GM10248 (cell line): ENCODE measurements around the gene TRNP1.

ENCODE experiments used
- CTCF ChIA-PET: fragments of 300-600 bp; sonication (Branson Sonifier 250); formaldehyde crosslinking; extraction: SDS; loops from one replicate; lab custom pipeline; 2021; ENCODE audit warnings: antibody characterized with exemption; lab: Yijun Ruan, JAX
- POLR2A ChIA-PET: fragments of 350-650 bp; sonication (Branson Sonifier 250); formaldehyde crosslinking; extraction: SDS; loops from one replicate; lab custom pipeline; 2020; ENCODE audit warnings: antibody characterized with exemption; lab: Yijun Ruan, JAX
- DNase-seq: peaks from one replicate; pipeline ENCODE4 v3.0.0; 2012; ENCODE audit errors: extremely low spot score
- TF ChIP-seq, protein P1 (sequence below): IDR thresholded peaks from 2 replicates; pipeline ENCODE4 v1.5.1; 2012; ENCODE audit warnings: mild to moderate bottlenecking, low read depth; ENCODE audit errors: extremely low read depth, missing control alignments, control extremely low read depth

The TRNP1 gene

DNA sequence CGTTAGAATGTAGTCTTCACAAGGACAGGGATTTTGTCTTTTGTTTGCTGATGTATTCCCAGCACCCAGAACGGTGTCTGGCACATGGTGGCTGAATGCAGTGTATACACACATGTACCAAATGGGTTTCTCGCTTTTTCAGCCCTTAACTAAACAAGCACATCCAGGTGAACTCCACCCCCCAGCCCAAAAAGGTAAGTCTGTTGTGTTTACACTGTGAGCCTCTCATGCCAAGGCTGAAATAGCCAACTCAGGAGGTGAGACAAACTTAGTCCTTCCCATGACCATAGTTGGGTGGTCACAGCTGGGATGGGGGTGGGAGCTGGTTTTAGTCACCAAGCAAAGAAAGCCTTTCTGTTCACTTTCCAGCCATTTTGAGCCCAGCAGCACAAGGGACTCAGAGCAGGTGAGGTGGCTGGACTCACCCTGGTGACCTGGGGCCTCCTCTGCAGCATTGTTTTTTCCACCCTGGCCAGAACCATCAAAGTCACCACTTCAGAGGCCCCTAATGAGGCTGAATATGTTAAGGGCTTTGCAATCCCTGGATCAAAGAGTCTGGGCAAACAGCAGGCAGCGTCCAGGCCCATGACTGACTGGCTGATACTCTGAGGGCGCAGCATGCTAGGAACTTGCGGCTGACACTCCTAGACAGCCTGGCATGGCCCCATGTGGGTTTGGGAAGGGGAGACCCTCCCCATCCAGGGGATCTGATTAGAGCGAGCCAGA lies 10.4 kb downstream of the TRNP1 start:
- no peak for DNase-seq
- ChIA-PET POLR2A (no interaction called here), CTCF (interaction anchor here (0.9 to 1.5 kb wide), 2 partner anchors 10 to 40 kb away, joined by 3 to 5 read pairs; partner anchors contain the start of gene TRNP1)
- TF ChIP-seq, protein P1, sequence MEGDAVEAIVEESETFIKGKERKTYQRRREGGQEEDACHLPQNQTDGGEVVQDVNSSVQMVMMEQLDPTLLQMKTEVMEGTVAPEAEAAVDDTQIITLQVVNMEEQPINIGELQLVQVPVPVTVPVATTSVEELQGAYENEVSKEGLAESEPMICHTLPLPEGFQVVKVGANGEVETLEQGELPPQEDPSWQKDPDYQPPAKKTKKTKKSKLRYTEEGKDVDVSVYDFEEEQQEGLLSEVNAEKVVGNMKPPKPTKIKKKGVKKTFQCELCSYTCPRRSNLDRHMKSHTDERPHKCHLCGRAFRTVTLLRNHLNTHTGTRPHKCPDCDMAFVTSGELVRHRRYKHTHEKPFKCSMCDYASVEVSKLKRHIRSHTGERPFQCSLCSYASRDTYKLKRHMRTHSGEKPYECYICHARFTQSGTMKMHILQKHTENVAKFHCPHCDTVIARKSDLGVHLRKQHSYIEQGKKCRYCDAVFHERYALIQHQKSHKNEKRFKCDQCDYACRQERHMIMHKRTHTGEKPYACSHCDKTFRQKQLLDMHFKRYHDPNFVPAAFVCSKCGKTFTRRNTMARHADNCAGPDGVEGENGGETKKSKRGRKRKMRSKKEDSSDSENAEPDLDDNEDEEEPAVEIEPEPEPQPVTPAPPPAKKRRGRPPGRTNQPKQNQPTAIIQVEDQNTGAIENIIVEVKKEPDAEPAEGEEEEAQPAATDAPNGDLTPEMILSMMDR, result no peak

DNA sequence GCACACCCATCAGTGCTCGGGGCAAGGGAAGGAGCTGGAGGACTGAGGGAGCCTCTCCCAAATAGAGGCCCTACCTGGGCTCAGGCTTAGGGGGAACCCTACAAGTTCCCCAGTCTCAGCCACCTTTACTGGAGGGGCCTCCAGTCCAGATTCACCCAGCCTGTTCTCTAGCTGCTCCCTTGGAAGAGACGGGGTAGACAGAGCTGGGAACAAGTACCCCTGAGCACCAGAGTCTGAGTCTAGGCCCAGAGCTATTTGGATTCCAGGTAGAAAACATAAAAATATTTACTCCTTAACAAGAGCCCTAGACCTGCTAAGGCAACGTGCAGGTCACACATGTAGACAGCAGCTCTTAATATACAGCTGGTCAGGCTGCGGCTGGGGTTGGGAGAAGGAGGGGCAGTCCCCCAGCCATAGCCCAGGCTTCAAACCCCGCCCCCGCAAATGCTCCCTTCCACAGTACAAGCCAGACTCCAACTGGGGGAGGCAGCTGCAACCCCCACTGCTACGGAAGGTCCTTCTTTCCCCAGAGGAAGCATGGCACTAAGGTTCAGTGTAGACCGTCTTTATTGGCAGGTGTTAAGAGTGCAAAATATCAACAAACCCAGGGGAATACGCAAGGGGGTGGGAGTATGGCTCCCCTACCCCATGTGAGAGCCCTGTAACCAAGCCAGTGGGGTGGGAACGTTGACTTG lies 11.1 kb downstream of the TRNP1 start:
- ChIA-PET CTCF (interaction anchor here (0.9 to 1.5 kb wide), 3 partner anchors 10 to 39 kb away, joined by 3 to 5 read pairs (median 3); partner anchors contain the start of gene TRNP1), POLR2A (no interaction called here)
- TF ChIP-seq, protein P1, result no peak
- DNase-seq, result no peak

DNA sequence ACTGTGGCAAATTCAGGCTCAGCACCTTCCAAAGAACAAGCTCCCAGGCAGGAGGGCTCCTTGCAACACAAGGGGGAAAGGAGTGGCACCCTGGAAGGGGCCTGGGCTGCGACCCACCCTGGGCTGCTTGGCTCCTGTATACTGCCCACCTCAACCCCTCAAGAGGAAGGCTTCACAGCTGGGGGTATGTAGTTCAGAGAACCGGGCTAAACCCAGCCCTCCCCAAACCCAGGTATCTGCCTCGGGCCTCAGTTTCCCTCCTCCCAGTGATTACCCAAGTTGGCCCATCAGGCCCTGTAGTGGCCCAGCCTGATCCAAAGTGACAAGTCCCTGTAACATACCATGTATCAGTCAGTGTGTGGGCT lies 11.7 kb downstream of the TRNP1 start:
- ChIA-PET CTCF (interaction anchor here (0.9 to 1.5 kb wide), 3 partner anchors 11 to 39 kb away, joined by 3 to 5 read pairs (median 3); partner anchors contain the start of gene TRNP1), POLR2A (no interaction called here)
- TF ChIP-seq, protein P1, result no peak
- DNase-seq, result no peak

DNA sequence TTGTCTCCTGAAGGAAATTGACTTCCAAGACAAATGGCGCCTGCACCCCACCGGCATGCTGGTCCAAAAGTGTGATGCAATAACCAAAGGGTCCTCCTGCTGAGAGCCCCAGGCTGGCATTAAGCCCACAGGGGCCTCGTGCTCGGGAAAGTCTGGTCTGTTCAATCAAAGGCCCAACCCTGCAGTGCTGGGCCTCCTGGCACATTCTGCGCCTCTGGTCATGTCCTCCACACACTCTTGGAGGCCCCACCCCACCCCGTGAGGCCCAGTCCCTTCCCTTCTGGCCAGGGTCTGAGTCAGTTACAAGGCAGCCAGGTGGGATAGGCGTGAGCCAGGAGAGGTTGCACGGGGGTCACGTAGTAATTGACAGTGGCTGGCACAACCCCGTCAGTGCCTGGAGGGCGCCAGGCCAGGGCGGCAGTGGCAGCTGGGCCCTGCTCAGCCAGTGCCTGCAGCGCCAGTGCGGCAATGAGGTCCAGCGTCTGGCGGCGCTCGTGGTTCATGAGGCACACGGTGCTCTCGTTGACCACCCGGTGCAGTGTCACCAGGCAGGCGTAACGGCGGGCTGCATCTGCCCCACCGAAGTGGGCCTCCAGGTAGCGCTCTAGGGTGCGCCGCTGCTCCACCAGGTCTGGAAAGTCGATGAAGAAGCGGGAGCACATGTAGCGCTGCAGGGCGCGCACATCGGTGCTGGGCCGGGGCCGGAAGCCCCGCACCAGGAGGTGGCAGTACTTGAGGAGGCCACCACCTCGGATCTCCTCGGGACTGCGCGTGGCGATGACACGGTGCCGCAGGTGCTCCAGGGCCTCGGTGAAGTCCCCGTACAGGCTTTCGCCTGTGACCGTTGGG lies 12.4 kb downstream of the TRNP1 start:
- ChIA-PET POLR2A (no interaction called here), CTCF (interaction anchor here (0.9 to 1.6 kb wide), 5 partner anchors 8 to 24 kb away, joined by 3 to 5 read pairs (median 3); partner anchors contain the start of gene TRNP1)
- TF ChIP-seq, protein P1, result no peak
- no peak for DNase-seq

DNA sequence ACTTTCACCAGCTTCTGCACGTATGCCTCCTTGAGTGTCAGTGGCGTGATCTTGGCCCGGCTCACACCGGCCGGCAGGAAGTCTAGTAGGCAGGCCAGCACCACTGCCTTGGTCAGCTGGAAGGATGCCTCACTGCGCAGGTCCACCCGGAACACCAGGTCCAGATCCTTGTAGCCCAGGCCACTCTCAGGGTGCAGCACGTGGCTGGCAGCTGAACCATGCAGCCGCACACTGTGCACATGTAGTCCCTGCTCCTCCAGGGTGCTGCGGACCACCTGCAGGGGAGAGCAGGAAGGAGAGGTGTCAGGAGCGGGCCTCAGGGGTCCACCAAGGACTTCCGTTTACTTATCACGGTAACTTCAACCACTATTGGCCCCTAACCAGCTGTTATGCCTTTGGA lies 13.2 kb downstream of the TRNP1 start:
- TF ChIP-seq, protein P1, result no peak
- DNase-seq, result no peak
- POLR2A ChIA-PET, result no interaction called here
- CTCF ChIA-PET, result interaction anchor here (1.1 to 1.6 kb wide), 3 partner anchors 9 to 15 kb away, joined by 3 to 4 read pairs (median 3); no protein-coding TSS in a partner anchor
